ENCODE results near the gene AHCY.
"Not testable (repeated sequence)": the region's sequence is repeated elsewhere in the genome, so short reads cannot be mapped to it uniquely, and the experiment has no call there.

The AHCY gene

DNA sequence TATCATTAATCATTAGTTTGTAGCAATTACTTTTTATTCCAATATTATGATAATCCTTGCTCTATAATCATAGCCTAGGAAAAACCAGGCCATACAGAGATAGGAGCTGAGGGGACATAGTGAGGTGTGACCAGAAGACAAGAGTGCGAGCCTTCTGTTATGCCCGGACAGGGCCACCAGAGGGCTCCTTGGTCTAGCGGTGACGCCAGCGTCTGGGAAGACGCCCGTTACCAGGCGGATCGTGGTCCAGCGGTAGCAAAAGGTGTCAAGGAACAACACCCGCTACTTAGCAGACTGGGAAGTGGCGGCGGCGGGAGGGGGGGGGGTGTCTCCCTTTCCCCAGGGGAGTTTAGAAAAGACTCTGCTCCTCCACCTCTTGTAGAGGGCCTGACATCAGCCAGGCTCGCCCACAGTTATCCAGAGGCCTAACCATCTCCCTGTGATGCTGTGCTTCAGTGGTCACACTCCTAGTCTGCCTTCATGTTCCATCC is 4.8 kb downstream of the AHCY start:
- H3K4me3 ChIP-seq (ENCODE audit: low read depth, low read length); H3K27me3 ChIP-seq (ENCODE audit: insufficient read depth, low read length); H3K9me3 ChIP-seq (ENCODE audit: insufficient read depth, low read depth, low read length); H2BK5ac ChIP-seq (ENCODE audit: low read depth, low read length, poor library complexity); H4K12ac ChIP-seq (ENCODE audit: low read depth, low read length); H4K8ac ChIP-seq (ENCODE audit: low read depth, low read length); DNase-seq; H3K27ac ChIP-seq (ENCODE audit: low read depth, low read length); H3K14ac ChIP-seq (ENCODE audit: low read length); H3K79me1 ChIP-seq (ENCODE audit: low read length); H3K9ac ChIP-seq (ENCODE audit: low read length); H2AK5ac ChIP-seq (ENCODE audit: low read length); H3K4me1 ChIP-seq (ENCODE audit: control insufficient read depth in 1 of 2, insufficient read depth in 2 of 2, low read length in 2 of 2); H3K23ac ChIP-seq (ENCODE audit: low read length); H4K91ac ChIP-seq (ENCODE audit: low read depth, low read length); H3K4ac ChIP-seq (ENCODE audit: low read depth, low read length); H3K4me2 ChIP-seq (ENCODE audit: low read length); H3K18ac ChIP-seq (ENCODE audit: low read length); H2BK12ac ChIP-seq (ENCODE audit: low read length); H2BK120ac ChIP-seq (ENCODE audit: insufficient read depth, low read length, poor library complexity); H2AFZ ChIP-seq (ENCODE audit: insufficient read depth, low read length, poor library complexity): not testable (repeated sequence)
- peaks cover 11% of the 10 kb centered on the region for H3K79me2 ChIP-seq (ENCODE audit: control insufficient read depth, insufficient read depth, low read length, poor library complexity)
- WGBS (ENCODE audit: extremely low coverage, insufficient coverage, insufficient read length): no CpG with 5 or more reads among the region's 15 CpGs
- H3K36me3 ChIP-seq (ENCODE audit: control insufficient read depth in 1 of 2, insufficient read depth in 2 of 2, low read length in 2 of 2): peaks cover 14 to 21% of the 10 kb centered on the region in 2 experiments

GRCh38 chr20:34296468-34296867 is 6.7 kb downstream of the AHCY start:
- Histone ChIP-seq H2BK12ac (ENCODE audit: low read length) (no peak overlapping the region), H3K79me1 (ENCODE audit: low read length) (no peaks in the 10 kb centered on the region), H2BK5ac (ENCODE audit: low read depth, low read length, poor library complexity) (no peak overlapping the region), H3K4ac (ENCODE audit: low read depth, low read length) (no peak overlapping the region), H3K27me3 (ENCODE audit: insufficient read depth, low read length) (no peaks in the 10 kb centered on the region), H3K4me2 (ENCODE audit: low read length) (no peak overlapping the region), H3K27ac (ENCODE audit: low read depth, low read length) (no peak overlapping the region), H3K36me3 (ENCODE audit: control insufficient read depth in 1 of 2, insufficient read depth in 2 of 2, low read length in 2 of 2) (peaks cover 33 to 40% of the 10 kb centered on the region in 2 experiments), H3K79me2 (ENCODE audit: control insufficient read depth, insufficient read depth, low read length, poor library complexity) (no peaks in the 10 kb centered on the region), H3K23ac (ENCODE audit: low read length) (no peak overlapping the region), H3K9me3 (ENCODE audit: insufficient read depth, low read depth, low read length) (peaks cover 2% of the 10 kb centered on the region), H3K9ac (ENCODE audit: low read length) (no peak overlapping the region), H4K12ac (ENCODE audit: low read depth, low read length) (no peak overlapping the region), H3K18ac (ENCODE audit: low read length) (no peak overlapping the region), H4K91ac (ENCODE audit: low read depth, low read length) (no peak overlapping the region), H2AK5ac (ENCODE audit: low read length) (no peak overlapping the region), H3K4me3 (ENCODE audit: low read depth, low read length) (no peak overlapping the region), H3K4me1 (ENCODE audit: control insufficient read depth in 1 of 2, insufficient read depth in 2 of 2, low read length in 2 of 2) (peaks cover 0 to 4% of the 10 kb centered on the region in 2 experiments), H2AFZ (ENCODE audit: insufficient read depth, low read length, poor library complexity) (no peak overlapping the region), H4K8ac (ENCODE audit: low read depth, low read length) (no peak overlapping the region), H3K14ac (ENCODE audit: low read length) (no peak overlapping the region), H2BK120ac (ENCODE audit: insufficient read depth, low read length, poor library complexity) (no peak overlapping the region)
- DNase-seq: no peak
- no CpG with 5 or more reads among the region's 3 CpGs for WGBS (ENCODE audit: extremely low coverage, insufficient coverage, insufficient read length)

- H4K12ac ChIP-seq (ENCODE audit: low read depth, low read length): no peak overlapping the region
- no peak overlapping the region for H3K4me2 ChIP-seq (ENCODE audit: low read length)
- DNase-seq: no peak
- H3K27ac ChIP-seq (ENCODE audit: low read depth, low read length): no peak overlapping the region
- no peak overlapping the region for H2BK5ac ChIP-seq (ENCODE audit: low read depth, low read length, poor library complexity)
- no peak overlapping the region for H3K9ac ChIP-seq (ENCODE audit: low read length)
- peaks cover 0 to 2% of the 10 kb centered on the region in 2 experiments for H3K4me1 ChIP-seq (ENCODE audit: control insufficient read depth in 1 of 2, insufficient read depth in 2 of 2, low read length in 2 of 2)
- H4K8ac ChIP-seq (ENCODE audit: low read depth, low read length): no peak overlapping the region
- no peak overlapping the region for H3K4me3 ChIP-seq (ENCODE audit: low read depth, low read length)
- no peak overlapping the region for H3K4ac ChIP-seq (ENCODE audit: low read depth, low read length)
- no peaks in the 10 kb centered on the region for H3K79me1 ChIP-seq (ENCODE audit: low read length)
- no peak overlapping the region for H2AK5ac ChIP-seq (ENCODE audit: low read length)
- H3K23ac ChIP-seq (ENCODE audit: low read length): no peak overlapping the region
- H3K18ac ChIP-seq (ENCODE audit: low read length): no peak overlapping the region
- H3K14ac ChIP-seq (ENCODE audit: low read length): no peak overlapping the region
- peaks cover 2% of the 10 kb centered on the region for H3K9me3 ChIP-seq (ENCODE audit: insufficient read depth, low read depth, low read length)
- peaks cover 45 to 51% of the 10 kb centered on the region in 2 experiments for H3K36me3 ChIP-seq (ENCODE audit: control insufficient read depth in 1 of 2, insufficient read depth in 2 of 2, low read length in 2 of 2)
- no peak overlapping the region for H4K91ac ChIP-seq (ENCODE audit: low read depth, low read length)
- WGBS (ENCODE audit: extremely low coverage, insufficient coverage, insufficient read length): no CpG with 5 or more reads among the region's 24 CpGs
- no peak overlapping the region for H2BK120ac ChIP-seq (ENCODE audit: insufficient read depth, low read length, poor library complexity)
- no peaks in the 10 kb centered on the region for H3K27me3 ChIP-seq (ENCODE audit: insufficient read depth, low read length)
- H2BK12ac ChIP-seq (ENCODE audit: low read length): no peak overlapping the region
- no peaks in the 10 kb centered on the region for H3K79me2 ChIP-seq (ENCODE audit: control insufficient read depth, insufficient read depth, low read length, poor library complexity)
- H2AFZ ChIP-seq (ENCODE audit: insufficient read depth, low read length, poor library complexity): no peak overlapping the region
Observed at GRCh38 chr20:34295284-34295683, 7.9 kb downstream of the AHCY start.

DNA sequence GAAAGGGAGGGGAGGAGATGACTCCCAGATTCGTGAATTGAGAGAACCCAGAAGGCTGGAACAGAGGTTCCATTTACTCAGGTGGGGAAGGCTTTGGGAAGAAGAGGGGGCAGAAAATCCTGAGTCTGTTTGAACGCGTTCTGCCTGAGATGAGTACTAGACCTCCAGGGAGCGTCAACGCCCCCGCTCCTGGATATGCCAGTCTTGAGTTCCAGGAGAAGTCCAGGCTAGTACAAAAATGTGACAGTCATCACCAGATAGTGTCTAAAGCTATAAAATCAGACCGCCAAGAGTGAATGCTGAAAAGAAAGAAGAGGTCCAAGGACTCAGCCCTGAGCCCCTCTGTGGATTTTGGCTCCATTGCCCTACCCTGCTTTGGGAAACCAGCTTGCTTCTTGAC is 8.6 kb downstream of the AHCY start:
- Histone ChIP-seq H3K79me2 (ENCODE audit: control insufficient read depth, insufficient read depth, low read length, poor library complexity) (no peaks in the 10 kb centered on the region), H2BK5ac (ENCODE audit: low read depth, low read length, poor library complexity) (no peak overlapping the region), H4K91ac (ENCODE audit: low read depth, low read length) (no peak overlapping the region), H3K4me2 (ENCODE audit: low read length) (no peak overlapping the region), H4K8ac (ENCODE audit: low read depth, low read length) (no peak overlapping the region), H2AK5ac (ENCODE audit: low read length) (no peak overlapping the region), H3K27me3 (ENCODE audit: insufficient read depth, low read length) (no peaks in the 10 kb centered on the region), H4K12ac (ENCODE audit: low read depth, low read length) (no peak overlapping the region), H3K9ac (ENCODE audit: low read length) (no peak overlapping the region), H3K4ac (ENCODE audit: low read depth, low read length) (no peak overlapping the region), H2BK120ac (ENCODE audit: insufficient read depth, low read length, poor library complexity) (no peak overlapping the region), H3K4me3 (ENCODE audit: low read depth, low read length) (no peak overlapping the region), H3K9me3 (ENCODE audit: insufficient read depth, low read depth, low read length) (peaks cover 4% of the 10 kb centered on the region), H3K27ac (ENCODE audit: low read depth, low read length) (no peak overlapping the region), H3K14ac (ENCODE audit: low read length) (no peak overlapping the region), H3K23ac (ENCODE audit: low read length) (no peak overlapping the region), H2AFZ (ENCODE audit: insufficient read depth, low read length, poor library complexity) (no peak overlapping the region), H3K18ac (ENCODE audit: low read length) (no peak overlapping the region), H3K4me1 (ENCODE audit: control insufficient read depth in 1 of 2, insufficient read depth in 2 of 2, low read length in 2 of 2) (peaks cover 0 to 2% of the 10 kb centered on the region in 2 experiments), H3K36me3 (ENCODE audit: control insufficient read depth in 1 of 2, insufficient read depth in 2 of 2, low read length in 2 of 2) (peaks cover 51 to 58% of the 10 kb centered on the region in 2 experiments), H3K79me1 (ENCODE audit: low read length) (no peaks in the 10 kb centered on the region), H2BK12ac (ENCODE audit: low read length) (no peak overlapping the region)
- no CpG with 5 or more reads among the region's 7 CpGs for WGBS (ENCODE audit: extremely low coverage, insufficient coverage, insufficient read length)
- DNase-seq: no peak
